ENCODE data around the gene MYO1G. TPM values are rescaled to one million over a fixed set of nuclear protein-coding genes. Genes with fewer than 3 reads are reported as not detected.

MYO1G gene
- total RNA-seq, result under 0.01 TPM in 2 replicates

DNA sequence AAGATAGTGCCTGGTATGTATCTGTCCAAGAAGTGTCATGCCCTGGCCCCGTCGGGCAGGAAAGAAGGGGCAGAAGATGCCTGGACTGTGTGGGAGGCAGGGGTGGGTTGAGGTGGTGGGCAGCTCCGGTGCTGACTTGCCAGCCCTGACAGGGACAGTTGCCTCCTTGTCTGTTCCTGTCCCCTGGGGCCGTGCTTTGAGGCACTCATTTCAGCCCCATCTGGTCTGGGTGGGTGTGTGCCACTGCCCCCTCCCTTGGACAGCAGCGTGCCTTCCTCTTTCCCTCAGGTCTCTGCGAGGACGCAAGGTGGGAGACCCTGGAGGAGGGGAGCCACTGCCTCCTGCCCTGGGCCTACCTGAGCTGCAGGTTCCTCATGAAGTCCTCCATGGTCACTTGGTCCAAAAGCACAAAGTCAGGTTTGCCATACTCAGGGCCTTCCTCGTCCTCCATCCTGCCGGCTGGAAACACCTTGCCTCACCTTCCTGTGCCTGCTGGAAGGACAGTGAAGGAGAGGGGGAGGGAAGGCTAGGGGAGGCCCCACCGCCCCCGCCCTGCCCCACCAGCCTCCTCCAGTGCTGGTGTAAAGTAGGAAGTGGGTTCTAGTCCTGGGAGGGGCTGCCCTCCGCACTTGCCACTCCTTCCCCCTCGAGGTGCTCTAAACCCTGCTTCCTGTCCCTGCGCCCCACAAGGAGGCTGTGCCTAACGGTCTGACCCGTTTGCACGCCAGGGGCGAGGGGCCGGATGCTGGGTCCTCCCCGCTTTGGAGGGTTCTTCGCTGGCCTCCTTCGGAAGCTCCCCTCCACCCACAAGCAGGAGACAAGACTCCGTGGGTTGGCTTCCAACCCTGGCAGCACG, at the start of gene MYO1G:
Gene MYO1G, minus strand, starts transcription at position 505 of the 856 bp plus-strand sequence. Its CDS starts 54 bp downstream, at position 451.

GRCh38 chr7:45000093-45001032, 21.5 kb upstream of the MYO1G start, which contains the start of gene CCM2:
Gene CCM2 (plus strand): TSS chr7:45000201. CDS start chr7:45000334, 133 bp downstream.

Other genes with a start within 250 kb of the MYO1G start
- gene ZMIZ2, start 230.2 kb downstream of the MYO1G start, total RNA-seq, result 10.3 and 16.3 TPM in 2 replicates
- 2,223 and 2,281 TPM in 2 replicates for gene PPIA, start 182.3 kb downstream of the MYO1G start, total RNA-seq
- 153 and 157 TPM in 2 replicates for gene H2AZ2, start 130.9 kb downstream of the MYO1G start, total RNA-seq
- gene PURB, start 93.5 kb downstream of the MYO1G start, total RNA-seq, result 26.9 and 29.1 TPM in 2 replicates
- gene CCM2, start 21.2 kb upstream of the MYO1G start, total RNA-seq, result 25.2 and 27.8 TPM in 2 replicates
- 1.9 and 2.5 TPM in 2 replicates for gene NACAD, start 110.0 kb upstream of the MYO1G start, total RNA-seq
- gene TBRG4, start 132.7 kb upstream of the MYO1G start, total RNA-seq, result 34.6 and 38.7 TPM in 2 replicates
- 0.11 and 0.13 TPM in 2 replicates for gene RAMP3, start 178.8 kb upstream of the MYO1G start, total RNA-seq

Data from articular chondrocyte of knee joint (primary cell).